Ishikawa (cell line): Measurements from ENCODE around the gene TENM3.

Experiments
- CEBPB ChIP-seq: IDR thresholded peaks from 2 replicates; pipeline ENCODE4 v1.6.1; 2012
- CREB1 ChIP-seq: IDR thresholded peaks from 2 replicates; pipeline ENCODE4 v1.6.1; 2012; ENCODE audit warnings: low read depth
- EGR1 ChIP-seq: IDR thresholded peaks from 2 replicates; pipeline ENCODE4 v1.6.1; 2012
- EP300 ChIP-seq: IDR thresholded peaks from 2 replicates; pipeline ENCODE4 v1.6.1; 2012; ENCODE audit warnings: borderline replicate concordance
- FOXM1 ChIP-seq: IDR thresholded peaks from 2 replicates; pipeline ENCODE4 v1.6.1; 2012; ENCODE audit warnings: low read depth, borderline replicate concordance
- NFIC ChIP-seq: IDR thresholded peaks from 2 replicates; pipeline ENCODE4 v1.6.1; 2012
- RAD21 ChIP-seq: IDR thresholded peaks from 2 replicates; pipeline ENCODE4 v1.6.1; 2012; ENCODE audit warnings: low read depth
- TAF1 ChIP-seq: IDR thresholded peaks from 2 replicates; pipeline ENCODE4 v1.6.1; 2012; ENCODE audit warnings: low read depth, mild to moderate bottlenecking
- TCF12 ChIP-seq: IDR thresholded peaks from 2 replicates; pipeline ENCODE4 v1.6.1; 2012; ENCODE audit warnings: low read depth
- TEAD4 ChIP-seq: IDR thresholded peaks from 2 replicates; pipeline ENCODE4 v1.6.1; 2012
- YY1 ChIP-seq: IDR thresholded peaks from 2 replicates; pipeline ENCODE4 v1.6.1; 2012; ENCODE audit warnings: low read depth
- ZBTB7A ChIP-seq: IDR thresholded peaks from 2 replicates; pipeline ENCODE4 v1.6.1; 2012; ENCODE audit warnings: low read depth
- TF ChIP-seq, protein P1 (sequence below): IDR thresholded peaks from 2 replicates; pipeline ENCODE4 v1.6.1; 2012; ENCODE audit warnings: low read depth, mild to moderate bottlenecking
- TF ChIP-seq, protein P2 (sequence below): IDR thresholded peaks from 2 replicates; pipeline ENCODE4 v1.6.1; 2012
- TF ChIP-seq, protein P3 (sequence below): IDR thresholded peaks from 2 replicates; pipeline ENCODE4 v1.6.1; 2012

TENM3 gene

DNA sequence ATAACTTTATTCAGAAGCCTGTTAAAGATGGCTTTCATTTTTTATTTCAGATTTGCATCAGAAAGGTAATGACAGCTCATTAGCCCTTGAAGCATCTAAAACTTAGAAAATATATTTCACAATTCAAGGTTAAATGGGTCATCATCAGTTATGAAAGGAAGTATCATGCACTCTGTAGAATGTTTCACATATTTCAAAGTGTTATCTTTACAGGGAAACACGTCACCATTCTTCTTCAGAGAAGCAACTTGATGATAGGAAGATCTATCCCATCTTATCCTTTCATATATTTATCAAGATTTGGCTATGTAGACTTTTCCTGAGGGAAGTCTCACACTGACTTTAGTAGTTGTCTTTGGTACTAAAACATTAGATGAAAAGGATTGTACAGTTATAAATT lies 277.8 kb downstream of the TENM3 start:
- TF ChIP-seq ZBTB7A: no peak
- no peak for TF ChIP-seq TAF1
- no peak for TF ChIP-seq FOXM1
- TF ChIP-seq, protein P1, sequence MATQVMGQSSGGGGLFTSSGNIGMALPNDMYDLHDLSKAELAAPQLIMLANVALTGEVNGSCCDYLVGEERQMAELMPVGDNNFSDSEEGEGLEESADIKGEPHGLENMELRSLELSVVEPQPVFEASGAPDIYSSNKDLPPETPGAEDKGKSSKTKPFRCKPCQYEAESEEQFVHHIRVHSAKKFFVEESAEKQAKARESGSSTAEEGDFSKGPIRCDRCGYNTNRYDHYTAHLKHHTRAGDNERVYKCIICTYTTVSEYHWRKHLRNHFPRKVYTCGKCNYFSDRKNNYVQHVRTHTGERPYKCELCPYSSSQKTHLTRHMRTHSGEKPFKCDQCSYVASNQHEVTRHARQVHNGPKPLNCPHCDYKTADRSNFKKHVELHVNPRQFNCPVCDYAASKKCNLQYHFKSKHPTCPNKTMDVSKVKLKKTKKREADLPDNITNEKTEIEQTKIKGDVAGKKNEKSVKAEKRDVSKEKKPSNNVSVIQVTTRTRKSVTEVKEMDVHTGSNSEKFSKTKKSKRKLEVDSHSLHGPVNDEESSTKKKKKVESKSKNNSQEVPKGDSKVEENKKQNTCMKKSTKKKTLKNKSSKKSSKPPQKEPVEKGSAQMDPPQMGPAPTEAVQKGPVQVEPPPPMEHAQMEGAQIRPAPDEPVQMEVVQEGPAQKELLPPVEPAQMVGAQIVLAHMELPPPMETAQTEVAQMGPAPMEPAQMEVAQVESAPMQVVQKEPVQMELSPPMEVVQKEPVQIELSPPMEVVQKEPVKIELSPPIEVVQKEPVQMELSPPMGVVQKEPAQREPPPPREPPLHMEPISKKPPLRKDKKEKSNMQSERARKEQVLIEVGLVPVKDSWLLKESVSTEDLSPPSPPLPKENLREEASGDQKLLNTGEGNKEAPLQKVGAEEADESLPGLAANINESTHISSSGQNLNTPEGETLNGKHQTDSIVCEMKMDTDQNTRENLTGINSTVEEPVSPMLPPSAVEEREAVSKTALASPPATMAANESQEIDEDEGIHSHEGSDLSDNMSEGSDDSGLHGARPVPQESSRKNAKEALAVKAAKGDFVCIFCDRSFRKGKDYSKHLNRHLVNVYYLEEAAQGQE: no peak
- no peak for TF ChIP-seq RAD21
- TF ChIP-seq, protein P2, sequence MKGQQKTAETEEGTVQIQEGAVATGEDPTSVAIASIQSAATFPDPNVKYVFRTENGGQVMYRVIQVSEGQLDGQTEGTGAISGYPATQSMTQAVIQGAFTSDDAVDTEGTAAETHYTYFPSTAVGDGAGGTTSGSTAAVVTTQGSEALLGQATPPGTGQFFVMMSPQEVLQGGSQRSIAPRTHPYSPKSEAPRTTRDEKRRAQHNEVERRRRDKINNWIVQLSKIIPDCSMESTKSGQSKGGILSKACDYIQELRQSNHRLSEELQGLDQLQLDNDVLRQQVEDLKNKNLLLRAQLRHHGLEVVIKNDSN: no peak
- TF ChIP-seq, protein P3, sequence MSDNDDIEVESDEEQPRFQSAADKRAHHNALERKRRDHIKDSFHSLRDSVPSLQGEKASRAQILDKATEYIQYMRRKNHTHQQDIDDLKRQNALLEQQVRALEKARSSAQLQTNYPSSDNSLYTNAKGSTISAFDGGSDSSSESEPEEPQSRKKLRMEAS: no peak
- TF ChIP-seq TCF12: no peak

DNA sequence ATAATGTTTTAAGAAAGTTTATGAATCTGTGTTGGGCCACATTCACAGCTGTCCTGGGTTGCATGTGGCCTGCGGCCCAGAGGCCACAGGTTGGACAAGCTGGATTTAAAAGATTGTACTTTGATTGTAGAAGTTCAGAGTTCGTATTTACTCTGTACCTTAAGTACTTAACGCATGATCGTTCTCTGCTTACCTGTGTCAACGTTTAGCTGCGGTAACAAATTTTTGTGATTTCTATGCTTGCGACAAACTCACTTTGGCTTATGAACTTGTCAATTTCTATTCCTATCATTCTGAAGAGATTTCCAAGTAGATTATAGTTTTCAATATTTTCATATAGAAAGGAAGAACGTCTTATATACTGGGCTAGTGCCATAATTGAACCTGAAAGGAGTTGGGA lies 285.6 kb downstream of the TENM3 start:
- TF ChIP-seq ZBTB7A (no peak), EGR1 (no peak), CREB1 (no peak)

DNA sequence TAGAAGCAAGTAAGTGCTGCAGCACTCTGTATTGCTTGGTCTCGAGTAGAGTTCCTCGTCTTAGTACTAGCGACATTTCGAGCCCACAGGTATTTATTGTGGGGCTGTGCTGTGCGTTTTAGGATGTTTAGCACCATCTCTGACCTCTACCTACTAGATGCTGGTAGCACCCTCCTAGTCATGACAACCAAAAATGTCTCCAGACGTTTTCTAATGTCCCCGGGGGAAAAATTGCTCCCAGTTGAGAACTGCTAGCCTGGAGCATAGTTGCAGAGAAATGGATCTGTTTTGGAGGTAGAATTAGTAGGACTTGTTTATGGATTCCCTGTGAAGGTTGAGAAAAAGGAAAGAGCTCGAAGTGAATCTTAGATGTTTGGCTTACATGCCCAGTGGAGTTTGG lies 287.2 kb downstream of the TENM3 start:
- TF ChIP-seq YY1 (no peak), EP300 (no peak), TAF1 (no peak), TEAD4 (no peak)

DNA sequence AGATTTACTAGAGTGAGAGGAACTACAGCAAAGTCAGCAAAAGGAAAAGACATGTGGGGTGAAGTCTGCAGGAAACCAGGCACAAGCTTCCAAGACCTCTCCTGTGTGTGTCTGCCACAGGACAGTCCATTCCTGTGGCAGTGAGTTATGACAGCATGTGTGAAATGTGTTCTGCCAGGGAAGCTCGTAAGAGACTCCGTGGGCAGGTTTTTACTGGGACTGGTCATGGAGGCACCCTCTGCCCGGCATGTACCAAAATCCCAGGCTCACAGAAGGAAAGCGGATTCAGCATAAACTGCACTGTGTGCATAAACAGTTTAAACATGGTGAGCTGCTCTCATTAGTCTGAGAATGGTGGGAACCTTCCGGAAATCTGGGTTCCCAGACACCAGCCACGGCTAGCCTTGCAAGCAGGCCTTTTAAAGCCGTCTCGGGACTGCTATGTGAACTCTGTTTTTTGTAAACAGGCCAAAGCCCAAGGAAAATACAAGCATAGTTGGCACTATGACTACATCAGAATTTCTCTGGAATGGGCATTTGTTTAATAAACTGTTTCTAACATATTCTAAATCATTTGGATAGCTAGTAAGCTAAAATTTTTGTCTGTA lies 288.5 kb downstream of the TENM3 start:
- no peak for TF ChIP-seq TEAD4
- no peak for TF ChIP-seq RAD21
- no peak for TF ChIP-seq TCF12
- TF ChIP-seq YY1: no peak
- no peak for TF ChIP-seq EGR1
- TF ChIP-seq, protein P1: no peak
- no peak for TF ChIP-seq NFIC
- no peak for TF ChIP-seq CEBPB
- TF ChIP-seq FOXM1: no peak
- TF ChIP-seq CREB1: no peak
- TF ChIP-seq, protein P3: no peak
- TF ChIP-seq ZBTB7A: no peak
- TF ChIP-seq TAF1: no peak
- TF ChIP-seq EP300: no peak
- TF ChIP-seq, protein P2: no peak

DNA sequence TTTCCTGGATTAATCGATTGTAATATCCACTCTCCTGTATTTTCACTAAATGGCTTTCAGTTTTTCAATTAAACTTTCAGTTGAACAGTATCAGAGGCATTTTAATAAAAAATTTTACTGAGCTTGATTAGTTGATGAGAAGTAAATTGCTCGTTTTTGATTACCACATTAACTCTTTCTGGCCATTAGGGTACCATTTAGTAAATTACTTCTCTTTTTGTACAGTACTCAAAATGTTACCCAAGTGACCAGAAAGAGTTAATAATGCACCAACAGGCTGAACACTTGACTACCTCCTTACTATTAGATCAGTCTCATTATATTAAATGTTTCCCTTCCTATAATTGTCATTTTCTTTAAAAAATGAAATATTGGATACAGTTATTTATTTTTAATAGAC lies 289.2 kb downstream of the TENM3 start:
- TF ChIP-seq ZBTB7A (no peak), NFIC (no peak), RAD21 (no peak), TAF1 (no peak), YY1 (no peak), FOXM1 (no peak), TCF12 (no peak)
- TF ChIP-seq, protein P2: no peak

DNA sequence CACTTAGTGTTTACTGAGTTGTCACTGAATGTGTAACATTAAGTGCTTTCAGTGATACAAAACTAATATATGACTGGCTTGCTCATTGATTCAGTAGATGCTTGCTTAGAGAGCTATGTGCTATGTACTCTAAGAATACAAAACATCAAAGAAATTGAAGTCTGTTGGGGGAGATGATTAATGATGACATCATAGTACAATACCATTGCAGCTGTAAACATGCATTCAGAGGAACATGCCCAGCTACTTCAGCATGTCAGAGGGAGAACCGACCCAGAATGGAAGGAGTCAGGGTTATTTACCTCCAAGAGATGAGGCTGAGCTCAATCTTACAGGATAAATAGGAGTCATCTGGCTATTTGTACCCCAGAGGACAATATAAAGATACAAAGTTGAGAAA lies 290.8 kb downstream of the TENM3 start:
- TF ChIP-seq, protein P2: no peak
- no peak for TF ChIP-seq CREB1
- TF ChIP-seq FOXM1: no peak
- no peak for TF ChIP-seq TCF12
- no peak for TF ChIP-seq ZBTB7A
- TF ChIP-seq YY1: no peak
- TF ChIP-seq NFIC: no peak
- TF ChIP-seq RAD21: no peak
- no peak for TF ChIP-seq TEAD4
- TF ChIP-seq CEBPB: no peak
- TF ChIP-seq, protein P3: no peak
- no peak for TF ChIP-seq EP300
- no peak for TF ChIP-seq TAF1
- no peak for TF ChIP-seq EGR1
- TF ChIP-seq, protein P1: no peak
